ENCODE measurements around the gene RXFP4. TPM values are rescaled to one million over a fixed set of nuclear protein-coding genes. Genes with fewer than 3 reads are reported as not detected.
A peak's percentile ranks its signal among the peaks of the same experiment; 100 is the strongest.

Gene RXFP4
- total RNA-seq, 2 experiments from 2014 or later: 0.34 TPM; not detected in 1

GRCh38 chr1:155912056-155912536 is 29.3 kb upstream of the RXFP4 start:
- Histone ChIP-seq H3K4me3 (ENCODE audit: low read depth, low read length, poor library complexity, severe bottlenecking) (no peak overlapping the region), H3K4me2 (ENCODE audit: low read length) (peak overlapping the region; percentile 90), H3K79me2 (ENCODE audit: insufficient read depth, low read depth, low read length) (peaks cover 12% of the 10 kb centered on the region; the same call in 1 of the 2 replicates), H3K9me3 (ENCODE audit: low read length) (no peaks in the 10 kb centered on the region), H3K9me2 (ENCODE audit: insufficient read depth, low read length) (no peaks in the 10 kb centered on the region), H4K20me1 (ENCODE audit: insufficient read depth, low read length) (no peaks in the 10 kb centered on the region), H3K4me1 (ENCODE audit: insufficient read depth, low read length, poor library complexity, severe bottlenecking) (peaks cover 23% of the 10 kb centered on the region), H3K36me3 (ENCODE audit: insufficient read depth, low read length) (peaks cover 92% of the 10 kb centered on the region), H2AFZ (ENCODE audit: low read length) (no peak overlapping the region), H3K27ac (ENCODE audit: low read depth, low read length, poor library complexity, severe bottlenecking) (peak overlapping the region; percentile 65)
- ChIA-PET POLR2A (interaction anchor here (0.6 to 0.7 kb wide), 2 partner anchors 36 to 254 kb away, joined by 3 to 4 read pairs; no protein-coding TSS in a partner anchor), CTCF (ENCODE audit: unreplicated experiment) (interaction anchor here (1.0 kb wide), 1 partner anchor 33 kb away, joined by 3 read pairs; no protein-coding TSS in a partner anchor)
- intact Hi-C loops (cut with micrococcal nuclease; ENCODE audit: unreplicated experiment): no loop called here
- no peak for DNase-seq (ENCODE audit: low spot score)
- BruUV-seq (replicated peaks): no TSS peak
- TF ChIP-seq EZH2phosphoT487 (IDR thresholded peaks at IDR 0.05; ENCODE audit: borderline replicate concordance, low read depth, low read length) (no peak), CTCF (conservative IDR thresholded peaks at IDR 0.05; ENCODE audit: low read length) (no peak)

GRCh38 chr1:155913969-155914757 is 27.3 kb upstream of the RXFP4 start:
- Histone ChIP-seq H3K36me3 (ENCODE audit: insufficient read depth, low read length) (peaks cover 94% of the 10 kb centered on the region), H2AFZ (ENCODE audit: low read length) (no peak overlapping the region), H3K4me1 (ENCODE audit: insufficient read depth, low read length, poor library complexity, severe bottlenecking) (peaks cover 23% of the 10 kb centered on the region), H3K79me2 (ENCODE audit: insufficient read depth, low read depth, low read length) (peaks cover 12% of the 10 kb centered on the region; the same call in 1 of the 2 replicates), H3K9me3 (ENCODE audit: low read length) (no peaks in the 10 kb centered on the region), H3K4me2 (ENCODE audit: low read length) (no peak overlapping the region), H3K9me2 (ENCODE audit: insufficient read depth, low read length) (no peaks in the 10 kb centered on the region), H4K20me1 (ENCODE audit: insufficient read depth, low read length) (no peaks in the 10 kb centered on the region), H3K27ac (ENCODE audit: low read depth, low read length, poor library complexity, severe bottlenecking) (peak overlapping the region; percentile 17), H3K4me3 (ENCODE audit: low read depth, low read length, poor library complexity, severe bottlenecking) (no peak overlapping the region)
- intact Hi-C loops (cut with micrococcal nuclease; ENCODE audit: unreplicated experiment): no loop called here
- POLR2A ChIA-PET: interaction anchor here (0.6 kb wide), 1 partner anchor 274 kb away, joined by 5 read pairs; no protein-coding TSS in a partner anchor
- TF ChIP-seq EZH2phosphoT487 (IDR thresholded peaks at IDR 0.05; ENCODE audit: borderline replicate concordance, low read depth, low read length): no peak
- TF ChIP-seq CTCF (conservative IDR thresholded peaks at IDR 0.05; ENCODE audit: low read length): no peak
- CTCF ChIA-PET (ENCODE audit: unreplicated experiment): no interaction called here
- no TSS peak for BruUV-seq (replicated peaks)
- DNase-seq (ENCODE audit: low spot score): no peak

GRCh38 chr1:155918660-155919059 is 22.8 kb upstream of the RXFP4 start:
- BruUV-seq (replicated peaks): no TSS peak

More at GRCh38 chr1:155918660-155919059, 22.8 kb upstream of the RXFP4 start:
- Histone ChIP-seq H3K4me1 (ENCODE audit: insufficient read depth, low read length, poor library complexity, severe bottlenecking) (no peaks in the 10 kb centered on the region), H3K36me3 (ENCODE audit: insufficient read depth, low read length) (peaks cover 98% of the 10 kb centered on the region), H4K20me1 (ENCODE audit: insufficient read depth, low read length) (no peaks in the 10 kb centered on the region), H3K4me3 (ENCODE audit: low read depth, low read length, poor library complexity, severe bottlenecking) (no peak overlapping the region), H3K27ac (ENCODE audit: low read depth, low read length, poor library complexity, severe bottlenecking) (no peak overlapping the region), H3K79me2 (ENCODE audit: insufficient read depth, low read depth, low read length) (peaks cover 26% of the 10 kb centered on the region; the same call in 1 of the 2 replicates), H3K9me3 (ENCODE audit: low read length) (no peaks in the 10 kb centered on the region), H3K9me2 (ENCODE audit: insufficient read depth, low read length) (no peaks in the 10 kb centered on the region), H3K4me2 (ENCODE audit: low read length) (no peak overlapping the region), H2AFZ (ENCODE audit: low read length) (no peak overlapping the region)
- ChIA-PET POLR2A (interaction anchor here (0.6 kb wide), 1 partner anchor 55 kb away, joined by 3 read pairs; no protein-coding TSS in a partner anchor), CTCF (ENCODE audit: unreplicated experiment) (no interaction called here)
- intact Hi-C loops (cut with micrococcal nuclease; ENCODE audit: unreplicated experiment): no loop called here
- TF ChIP-seq EZH2phosphoT487 (IDR thresholded peaks at IDR 0.05; ENCODE audit: borderline replicate concordance, low read depth, low read length) (no peak), CTCF (conservative IDR thresholded peaks at IDR 0.05; ENCODE audit: low read length) (no peak)
- DNase-seq (ENCODE audit: low spot score): no peak

Measured in OCI-LY7 (cell line).